GM19467 (cell line): ENCODE data around the gene GNPTG.
A peak's percentile ranks its signal among the peaks of the same experiment; 100 is the strongest.

Source experiments
- ATAC-seq: cut with Tn5 transposase; IDR thresholded peaks from one replicate; pipeline ENCODE4 v1.9.1; 2021; ENCODE audit warnings: mild to moderate bottlenecking, moderate library complexity; ENCODE audit not compliant: unreplicated experiment

The GNPTG gene

DNA sequence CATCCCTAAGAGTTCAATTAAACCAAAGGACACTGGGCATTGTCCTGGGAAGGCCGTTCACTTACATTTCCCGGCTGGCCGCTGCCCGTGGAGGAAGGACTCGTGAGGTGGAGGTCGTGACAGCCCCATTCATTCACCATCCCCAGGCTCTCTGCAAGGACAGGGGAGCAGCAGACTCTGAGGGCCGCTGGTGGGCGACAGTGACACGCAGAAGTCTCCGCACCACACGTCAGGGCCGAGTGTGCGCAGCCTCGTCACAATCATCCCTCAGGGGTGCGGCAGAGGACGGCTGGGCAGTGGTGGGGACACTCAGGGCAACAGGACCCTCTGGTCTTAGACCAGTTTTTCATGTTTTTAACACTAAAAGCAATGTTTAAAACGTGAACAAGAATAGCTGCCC lies 41.1 kb downstream of the GNPTG start:
- no peak for ATAC-seq

- no peak for ATAC-seq
These were observed 42.0 kb downstream of the GNPTG start for GRCh38 chr16:1393613-1394176.

- no peak for ATAC-seq
These were observed 42.7 kb downstream of the GNPTG start for GRCh38 chr16:1394367-1394951.

DNA sequence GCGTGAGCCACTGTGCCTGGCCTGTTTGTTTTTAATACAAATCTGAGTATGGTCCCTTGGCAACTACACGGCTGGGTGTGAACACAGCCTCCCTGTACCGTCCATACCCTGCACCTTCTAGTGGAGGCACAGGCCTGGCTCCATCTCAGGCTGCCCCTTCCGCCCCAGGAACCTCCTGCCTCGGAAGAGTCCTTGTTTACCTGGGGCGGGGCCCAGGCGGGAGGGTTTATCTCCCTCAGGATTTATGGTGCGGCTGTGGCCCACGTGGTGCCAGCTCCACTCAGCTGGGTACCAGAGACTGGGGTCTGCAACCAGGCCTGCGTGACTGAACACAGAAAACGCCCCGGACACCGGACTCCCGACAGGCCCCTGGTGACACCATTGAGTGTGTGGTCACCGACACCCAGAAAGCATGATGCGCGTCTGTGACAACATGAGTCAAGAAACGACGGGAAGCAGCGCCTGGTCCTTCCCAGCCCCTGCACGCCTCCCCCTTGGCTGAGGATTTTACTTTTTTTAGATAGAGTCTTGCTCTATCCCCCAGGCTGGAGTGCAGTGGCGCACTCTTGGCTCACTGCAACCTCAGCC lies 43.8 kb downstream of the GNPTG start:
- ATAC-seq, result no peak

GRCh38 chr16:1397779-1398178 lies 46.0 kb downstream of the GNPTG start:
- no peak for ATAC-seq

DNA sequence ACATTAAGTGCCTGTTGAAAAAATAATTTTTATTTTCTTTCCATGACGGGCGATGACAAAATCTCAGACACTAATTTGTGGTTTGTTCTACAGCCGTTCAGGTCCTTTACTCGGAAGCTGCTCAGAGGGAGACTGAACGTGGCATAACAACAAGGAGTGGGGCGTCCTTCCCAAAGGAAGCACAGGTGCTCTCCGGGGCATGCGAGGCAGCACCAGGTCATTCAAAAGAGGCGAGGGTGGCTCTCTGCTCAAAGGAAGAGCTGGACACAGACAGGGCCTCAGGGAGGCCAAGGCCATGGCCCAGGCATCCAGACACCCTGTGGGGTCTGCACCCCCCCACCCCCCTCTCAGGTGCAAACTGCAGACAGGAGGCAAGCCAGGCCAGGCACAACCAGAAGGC lies 46.6 kb downstream of the GNPTG start:
- ATAC-seq, result no peak

- no peak for ATAC-seq
These were observed 47.3 kb downstream of the GNPTG start for GRCh38 chr16:1398826-1399581.

DNA sequence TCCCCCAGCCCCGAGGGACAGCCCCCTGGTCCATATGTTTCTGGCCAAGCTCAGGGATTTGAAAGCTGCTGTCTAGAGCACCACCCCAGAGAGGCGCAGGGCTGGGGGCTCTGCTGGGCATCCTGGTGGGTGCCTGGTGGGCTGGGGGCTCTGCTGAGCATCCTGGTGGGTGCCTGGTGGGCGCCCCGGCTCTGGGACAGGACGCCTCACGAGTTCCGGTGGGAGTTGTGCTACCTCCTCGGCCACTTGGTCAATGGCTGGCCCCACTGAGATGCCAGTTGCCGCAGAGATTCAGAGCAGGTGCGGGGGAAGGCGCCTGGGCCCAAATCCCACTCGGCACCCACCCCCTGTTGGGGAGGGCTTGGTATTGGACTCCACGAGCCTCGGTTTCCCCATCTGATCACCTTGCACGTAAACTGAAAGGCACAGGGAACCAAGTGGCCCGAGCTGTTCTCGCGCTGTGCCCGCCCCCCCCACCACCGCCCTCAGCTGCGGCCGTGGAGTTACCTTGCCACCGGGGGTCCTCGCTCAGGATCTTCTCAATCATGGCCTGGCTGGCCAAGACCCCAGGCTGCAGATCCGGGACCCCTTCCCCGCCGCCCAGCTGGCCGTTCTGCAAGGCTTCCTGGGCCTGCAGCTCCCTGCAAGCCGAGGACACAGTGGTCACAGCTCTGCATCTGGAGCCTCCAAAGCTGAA lies 49.5 kb downstream of the GNPTG start:
- ATAC-seq, result no peak

GRCh38 chr16:1401758-1402154 lies 50.0 kb downstream of the GNPTG start:
- ATAC-seq, result no peak

- no peak for ATAC-seq
These were observed 51.3 kb downstream of the GNPTG start for GRCh38 chr16:1403036-1403435.

DNA sequence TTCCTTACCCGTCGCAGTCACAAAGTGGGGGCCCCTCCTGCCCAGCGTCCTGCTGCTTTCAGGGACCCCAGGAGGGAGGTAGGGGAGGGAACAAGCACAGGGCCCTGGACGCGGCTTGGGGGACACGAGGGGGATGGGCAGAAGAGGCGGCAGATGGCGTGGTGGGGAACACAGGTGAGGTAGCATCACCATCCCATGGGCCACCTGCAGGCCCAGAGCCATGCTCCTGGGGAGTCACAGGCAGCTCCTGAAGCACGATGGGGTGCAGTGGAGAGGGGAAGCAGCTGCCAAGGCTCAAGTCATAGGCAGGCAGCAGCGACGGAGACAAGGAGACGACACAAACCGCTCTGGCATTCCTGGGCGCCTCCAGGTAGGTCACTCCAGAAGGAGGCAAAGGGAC lies 52.0 kb downstream of the GNPTG start:
- ATAC-seq, result no peak

DNA sequence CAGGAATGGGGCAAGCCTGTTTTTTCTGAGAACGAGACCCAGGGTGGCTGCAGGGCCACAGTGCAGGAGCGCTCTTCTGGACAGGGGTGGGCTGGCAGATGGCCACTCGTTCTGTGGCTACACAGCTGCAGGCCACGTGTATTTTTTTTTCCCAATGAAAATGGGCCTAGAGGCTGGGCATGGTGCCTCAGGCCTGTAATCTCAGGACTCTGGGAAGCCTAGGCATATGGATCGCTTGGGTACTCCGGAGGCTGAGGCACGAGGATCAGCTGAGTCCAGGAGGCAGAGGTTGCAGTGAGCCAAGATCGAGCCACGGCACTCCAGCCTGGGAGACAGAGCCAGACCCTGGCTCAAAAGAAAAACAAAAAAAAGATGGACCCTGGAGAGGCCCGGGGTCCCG lies 56.0 kb downstream of the GNPTG start:
- no peak for ATAC-seq

DNA sequence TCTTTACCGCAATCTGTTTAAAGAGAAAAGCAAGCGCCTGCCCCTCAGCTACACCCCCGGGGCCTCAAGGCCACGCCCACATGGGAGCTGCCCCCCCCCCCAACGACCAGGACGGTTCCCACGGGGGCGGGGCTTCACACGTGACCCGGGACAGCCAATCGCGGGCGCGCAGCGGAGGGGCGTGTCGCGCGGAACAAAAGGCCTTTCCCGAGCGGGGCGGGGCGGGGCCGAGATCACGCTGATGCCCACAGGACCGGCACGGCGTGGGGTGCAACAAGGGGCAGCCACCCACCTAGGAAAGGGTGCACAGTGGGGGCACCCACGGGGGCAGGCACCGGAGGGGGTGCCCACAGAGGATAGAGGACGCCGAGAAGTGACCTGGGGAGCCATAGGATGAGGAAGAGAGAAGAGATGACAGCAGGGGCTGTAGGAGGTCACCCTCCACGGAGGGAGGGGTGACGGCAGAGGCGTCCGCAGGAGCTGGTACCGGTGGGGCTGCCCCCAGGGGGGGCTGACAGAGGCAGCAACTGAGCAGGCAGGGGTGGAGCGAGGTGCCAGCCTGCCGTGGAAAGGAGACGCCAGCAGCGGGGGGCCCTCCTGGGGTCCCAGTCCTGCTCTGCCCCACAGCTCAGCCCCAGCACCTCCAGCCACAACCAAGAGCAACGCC lies 56.6 kb downstream of the GNPTG start:
- peak; percentile 73 for ATAC-seq

DNA sequence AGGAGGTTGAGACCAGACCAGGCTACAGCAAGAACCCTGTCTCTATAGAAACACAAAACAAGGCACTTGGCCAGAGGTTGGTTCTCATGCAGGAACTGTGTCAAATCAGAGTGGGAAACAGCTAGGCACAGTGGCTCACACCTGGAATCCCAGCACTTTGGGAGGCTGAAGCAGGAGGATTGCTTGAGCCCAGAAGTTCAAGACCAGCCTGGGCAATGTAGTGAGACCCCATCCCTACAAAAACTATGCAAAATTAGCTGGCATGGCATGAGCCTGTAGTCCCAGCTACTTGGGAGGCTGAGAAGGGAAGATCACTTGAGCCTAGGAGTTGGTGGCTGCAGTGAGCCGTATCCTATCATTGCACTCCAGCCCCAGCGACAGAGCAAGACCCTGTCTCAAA lies 61.1 kb downstream of the GNPTG start:
- ATAC-seq, result no peak
